HG02884 (cell line): ENCODE results near the gene S100A6.

ENCODE experiments used
- ATAC-seq: cut with Tn5 transposase; IDR thresholded peaks from one replicate; pipeline ENCODE4 v1.9.1; 2021; ENCODE audit warnings: mild to moderate bottlenecking, moderate library complexity; ENCODE audit not compliant: unreplicated experiment

The S100A6 gene

GRCh38 chr1:153507926-153508583 is 27.7 kb downstream of the S100A6 start:
- no peak for ATAC-seq

GRCh38 chr1:153506831-153507413 is 28.9 kb downstream of the S100A6 start:
- no peak for ATAC-seq

- no peak for ATAC-seq
Observed at GRCh38 chr1:153506386-153506785, 29.4 kb downstream of the S100A6 start.

DNA sequence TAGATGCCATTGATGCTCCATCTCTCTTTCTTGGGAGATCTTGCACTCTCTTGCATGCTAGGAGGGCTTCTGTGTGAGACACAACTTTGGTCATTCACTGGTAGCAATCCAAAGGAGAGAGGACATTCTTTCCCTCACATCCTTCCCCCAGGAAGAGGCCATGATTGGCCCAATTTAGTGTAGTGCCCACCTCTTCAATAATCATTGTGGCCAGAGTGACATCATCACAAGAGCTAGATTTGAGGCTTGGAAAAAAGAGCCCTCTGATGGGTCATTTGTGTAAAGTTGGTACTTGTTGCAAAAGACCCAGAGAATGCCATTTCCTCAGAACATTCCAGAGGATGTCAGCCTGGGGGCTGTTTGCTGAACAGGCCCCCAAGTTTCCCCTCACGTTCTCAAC is 30.2 kb downstream of the S100A6 start:
- ATAC-seq: no peak

GRCh38 chr1:153503766-153504165 is 32.0 kb downstream of the S100A6 start:
- no peak for ATAC-seq

- no peak for ATAC-seq
Observed at GRCh38 chr1:153498746-153499145, 37.0 kb downstream of the S100A6 start.

DNA sequence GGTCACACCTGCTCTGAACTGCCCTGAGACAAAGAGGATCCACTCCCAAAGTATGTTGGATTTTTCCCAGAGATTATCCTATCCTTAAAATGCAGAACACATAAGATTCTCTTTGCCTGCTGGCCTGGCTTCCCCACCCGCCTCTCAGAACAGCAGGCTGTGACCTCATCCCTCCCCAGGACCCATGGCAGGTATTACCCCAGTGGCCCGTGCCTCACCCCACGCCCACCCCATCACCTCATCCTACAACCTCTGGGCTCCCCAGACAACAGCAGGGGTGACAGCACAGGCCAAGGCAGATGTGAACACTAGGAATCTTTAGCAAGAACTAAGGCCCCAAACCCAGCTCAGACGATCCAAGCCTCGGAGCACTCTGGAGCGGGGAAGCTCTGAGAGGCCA is 40.3 kb downstream of the S100A6 start:
- no peak for ATAC-seq

GRCh38 chr1:153494976-153495535 is 40.7 kb downstream of the S100A6 start:
- ATAC-seq: no peak

- ATAC-seq: no peak
Observed at GRCh38 chr1:153493343-153493960, 42.3 kb downstream of the S100A6 start.

GRCh38 chr1:153490272-153491051 is 45.3 kb downstream of the S100A6 start:
- no peak for ATAC-seq

GRCh38 chr1:153488731-153489130 is 47.1 kb downstream of the S100A6 start:
- no peak for ATAC-seq

- no peak for ATAC-seq
Observed at GRCh38 chr1:153487707-153488106, 48.1 kb downstream of the S100A6 start.

- ATAC-seq: no peak
Observed at GRCh38 chr1:153485863-153486262, 49.9 kb downstream of the S100A6 start.
